Keratinocyte (primary cell): ENCODE data around the gene PCP2. TPM values are rescaled to one million over a fixed set of nuclear protein-coding genes. Genes with fewer than 3 reads are reported as not detected.

Experiments used
- DNase-seq: peaks from one replicate; pipeline ENCODE4 v3.0.0-alpha.2; 2011; ENCODE audit warnings: low read depth, missing footprints, low spot score
- FAIRE-seq: peaks from 2 replicates; lab custom pipeline; 2011; peaks lifted over from hg19 to GRCh38; lab: Jason Lieb, UNC
- H2AFZ ChIP-seq: 2 replicates; pipeline ENCODE4 v1.6.0; 2012; ENCODE audit warnings: low read length, control low read depth, inconsistent platforms; ENCODE audit not compliant: control insufficient read depth
- H3K27ac ChIP-seq: 2 replicates; pipeline ENCODE4 v1.5.1; 2011; ENCODE audit warnings: low read length; ENCODE audit not compliant: control insufficient read depth, insufficient read depth
- H3K27me3 ChIP-seq: 3 replicates; pipeline ENCODE4 v1.6.0; 2011; ENCODE audit warnings: low read length; ENCODE audit not compliant: control insufficient read depth, insufficient read depth; ENCODE audit errors: extremely low read depth
- H3K36me3 ChIP-seq, 2 experiments: 2 replicates in 1 of 2; 3 replicates in 1 of 2; pipeline ENCODE4 v1.5.1; 2011; ENCODE audit warnings: low read length in 2 of 2, mild to moderate bottlenecking in 1 of 2; ENCODE audit not compliant: control insufficient read depth in 2 of 2, insufficient read depth in 2 of 2; ENCODE audit errors: extremely low read depth in 1 of 2
- H3K4me1 ChIP-seq: 3 replicates; pipeline ENCODE4 v1.5.1; 2011; ENCODE audit warnings: low read length; ENCODE audit not compliant: control insufficient read depth, insufficient read depth; ENCODE audit errors: extremely low read depth
- H3K4me2 ChIP-seq: 3 replicates; pipeline ENCODE4 v1.6.0; 2011; ENCODE audit warnings: low read depth, low read length; ENCODE audit not compliant: control insufficient read depth, insufficient read depth; ENCODE audit errors: extremely low read depth
- H3K4me3 ChIP-seq, 3 experiments: fragments of 200-600 bp in 1 of 3; sonication (generic) in 1 of 3; 2 replicates in 2 of 3; 3 replicates in 1 of 3; pipeline ENCODE4 v1.5.1; 2011 to 2016; ENCODE audit warnings: low read length in 3 of 3, mild to moderate bottlenecking in 3 of 3, control low read depth in 2 of 3, inconsistent platforms in 1 of 3, low read depth in 1 of 3, mixed read lengths in 1 of 3, mixed run types in 1 of 3, moderate library complexity in 1 of 3; ENCODE audit not compliant: control insufficient read depth in 2 of 3, insufficient read depth in 2 of 3; ENCODE audit errors: extremely low read depth in 1 of 3
- H3K79me2 ChIP-seq: 2 replicates; pipeline ENCODE4 v1.6.0; 2012; ENCODE audit warnings: low read length; ENCODE audit not compliant: control insufficient read depth, insufficient read depth
- H3K9ac ChIP-seq: 3 replicates; pipeline ENCODE4 v1.6.0; 2011; ENCODE audit warnings: low read length; ENCODE audit not compliant: control insufficient read depth, insufficient read depth; ENCODE audit errors: extremely low read depth
- H3K9me1 ChIP-seq: 3 replicates; pipeline ENCODE4 v1.6.0; 2011; ENCODE audit warnings: low read length; ENCODE audit not compliant: control insufficient read depth, insufficient read depth; ENCODE audit errors: extremely low read depth
- H3K9me3 ChIP-seq: 2 replicates; pipeline ENCODE4 v1.5.1; 2012; ENCODE audit warnings: low read depth, low read length; ENCODE audit not compliant: control insufficient read depth
- H4K20me1 ChIP-seq: 3 replicates; pipeline ENCODE4 v1.6.0; 2011; ENCODE audit warnings: low read length; ENCODE audit not compliant: control insufficient read depth, insufficient read depth; ENCODE audit errors: extremely low read depth
- CTCF ChIP-seq, 3 experiments: IDR thresholded peaks in 1 of 3; conservative IDR thresholded peaks in 1 of 3; optimal IDR thresholded peaks in 1 of 3; 2 replicates in 2 of 3; 3 replicates in 1 of 3; pipeline versions ENCODE3 to v1.5.1; 2011; ENCODE audit warnings: low read length in 3 of 3, mild to moderate bottlenecking in 3 of 3, moderate library complexity in 2 of 3, control low read depth in 1 of 3, inconsistent platforms in 1 of 3; ENCODE audit not compliant: insufficient read depth in 2 of 3; ENCODE audit errors: extremely low read depth in 1 of 3
- EZH2 ChIP-seq: IDR thresholded peaks from one replicate; pipeline ENCODE4 v1.6.1; 2012; ENCODE audit warnings: inconsistent platforms, mild to moderate bottlenecking, low read length, moderate library complexity
- dilution Hi-C: fragments of 300-500 bp; cut with MboI; formaldehyde crosslinking; loops from one replicate; pipeline ENCODE4 v1.7.0; 2020; ENCODE audit warnings: low sequenced_read_pairs; ENCODE audit not compliant: extremely low pct_ligation_motif_present
- polyA plus RNA-seq, 5 experiments: library from polyadenylated mRNA; depleted of rRNA in 3 of 5; stranded (reverse) in 3 of 5; stranded (forward) in 1 of 5; unstranded in 1 of 5; fragments of >200 nt; gene quantifications; 1 replicate in 1 of 5; 2 replicates in 3 of 5; 3 replicates in 1 of 5; pipeline versions ENCODE4 v1.2.1 to v1.2.3, GENCODE V29; 2011 to 2012; ENCODE audit warnings: missing spikeins in 2 of 5, low read depth in 1 of 5, low replicate concordance in 1 of 5

Gene PCP2
- polyA plus RNA-seq, 1 donor (not counting 4 experiments of a cell fraction or from before 2014, with no cell fraction given) = not detected

GRCh38 chr19:7637374-7638256 lies 4.1 kb upstream of the PCP2 start:
- H4K20me1 ChIP-seq = no peaks in the 10 kb centered on the region
- H3K4me2 ChIP-seq = peak overlapping the region; percentile 86
- no peaks in the 10 kb centered on the region for H3K9me3 ChIP-seq
- peak overlapping the region; percentile 67 for H3K27ac ChIP-seq
- peaks cover 16% of the 10 kb centered on the region for H3K79me2 ChIP-seq
- H3K27me3 ChIP-seq = no peaks in the 10 kb centered on the region
- H3K9ac ChIP-seq = peak overlapping the region; percentile 88
- DNase-seq = no peak
- H3K4me3 ChIP-seq = peak overlapping the region; percentile 76 to 87 (median 86)
- peaks cover 9% of the 10 kb centered on the region in 2 experiments for H3K36me3 ChIP-seq
- no peak for FAIRE-seq
- dilution Hi-C loops = no loop called here
- H3K9me1 ChIP-seq = no peaks in the 10 kb centered on the region
- H3K4me1 ChIP-seq = peaks cover 3% of the 10 kb centered on the region
- peak overlapping the region; percentile 63 for H2AFZ ChIP-seq
- TF ChIP-seq EZH2 = no peak
- TF ChIP-seq CTCF (optimal IDR thresholded peaks at IDR 0.05 in 1 of 3, IDR thresholded peaks at IDR 0.05 in 1 of 3, conservative IDR thresholded peaks at IDR 0.05 in 1 of 3; ENCODE audit: extremely low read depth in 1 of 3, insufficient read depth in 2 of 3, low read length in 3 of 3) = no peak

DNA sequence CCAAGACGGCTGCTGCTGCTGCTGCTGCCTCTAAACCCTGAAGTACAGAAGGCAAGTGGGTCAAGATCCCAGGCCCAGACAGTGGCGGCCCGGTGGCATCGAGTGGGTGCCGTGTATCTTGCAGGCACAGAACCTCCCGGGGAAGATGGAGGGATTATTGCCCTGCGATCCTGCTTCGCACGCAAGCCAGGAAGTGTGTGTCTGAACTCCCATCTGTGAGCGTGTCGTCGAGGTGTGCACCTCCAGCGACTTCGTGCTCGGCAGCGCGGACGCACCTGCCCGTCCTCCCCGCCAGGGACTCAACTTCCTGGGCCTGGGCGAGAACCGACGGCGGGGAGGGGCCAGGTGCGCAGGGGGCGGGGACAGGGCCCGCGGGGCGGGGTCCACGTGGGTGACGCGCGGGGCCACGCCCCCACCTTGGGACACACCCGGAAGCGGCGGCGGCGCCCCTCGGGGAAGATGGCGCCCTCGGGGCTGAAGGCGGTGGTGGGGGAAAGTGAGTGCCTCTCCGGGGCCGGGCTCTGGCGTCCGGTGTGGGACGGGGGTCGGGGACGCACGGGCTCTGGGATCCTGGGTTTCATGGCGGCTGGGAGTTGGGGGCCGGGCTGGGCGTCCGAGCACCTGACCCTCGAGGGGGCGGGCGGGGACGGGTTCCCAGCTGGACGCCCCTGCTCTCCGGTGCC lies 3.3 kb upstream of the PCP2 start, which contains the start of gene STXBP2:
Gene STXBP2, plus strand, starts transcription at position 420 of the 683 bp plus-strand sequence. Its CDS starts 40 bp downstream, at position 460.
- peak; percentile 42 for DNase-seq
- dilution Hi-C loops = no loop called here
- Histone ChIP-seq H3K4me2 (peak within 1 kb of the TSS; percentile 86), H4K20me1 (no peaks in the 10 kb centered on the region), H3K36me3 (peaks cover 6 to 11% of the 10 kb centered on the region in 2 experiments), H2AFZ (peak within 1 kb of the TSS; percentile 91), H3K9ac (peak within 1 kb of the TSS; percentile 88), H3K79me2 (peaks cover 16% of the 10 kb centered on the region), H3K27ac (peak within 1 kb of the TSS; percentile 67), H3K4me1 (peaks cover 3% of the 10 kb centered on the region), H3K4me3 (peak within 1 kb of the TSS; percentile 76 to 87 (median 86)), H3K27me3 (no peaks in the 10 kb centered on the region), H3K9me1 (no peaks in the 10 kb centered on the region), H3K9me3 (no peaks in the 10 kb centered on the region)
- TF ChIP-seq EZH2 = no peak
- no peak for TF ChIP-seq CTCF (optimal IDR thresholded peaks at IDR 0.05 in 1 of 3, IDR thresholded peaks at IDR 0.05 in 1 of 3, conservative IDR thresholded peaks at IDR 0.05 in 1 of 3; ENCODE audit: extremely low read depth in 1 of 3, insufficient read depth in 2 of 3, low read length in 3 of 3)
- FAIRE-seq = peak; percentile 20
